GM23338 (cell line): ENCODE measurements around the gene BLOC1S3. TPM values are rescaled to one million over a fixed set of nuclear protein-coding genes. Genes with fewer than 3 reads are reported as not detected.

Source experiments
- ATAC-seq: fragments of 200-7000 bp; cut with Tn5 transposase; 3 replicates; pipeline ENCODE4 v1.9.1; 2020
- DNase-seq: peaks from one replicate; pipeline ENCODE4 v3.0.0-alpha.2; 2015; ENCODE audit warnings: low spot score
- H2AFZ ChIP-seq: fragments of 200-600 bp; sonication (generic); 2 replicates; pipeline ENCODE4 v1.8.0; 2016; ENCODE audit warnings: antibody characterized with exemption, mild to moderate bottlenecking, moderate library complexity
- H3F3A ChIP-seq: fragments of 200-600 bp; sonication (generic); replicated peaks from 2 replicates; pipeline ENCODE4 v1.8.0; 2017; ENCODE audit warnings: antibody characterized with exemption, mixed run types, low read depth
- H3K27ac ChIP-seq: fragments of 200-600 bp; sonication (generic); 2 replicates; pipeline ENCODE4 v1.6.1; 2016; ENCODE audit warnings: low read depth
- H3K27me3 ChIP-seq: fragments of 200-600 bp; sonication (generic); 2 replicates; pipeline ENCODE4 v1.8.0; 2016; ENCODE audit warnings: mild to moderate bottlenecking, mixed run types, moderate library complexity; ENCODE audit not compliant: insufficient read depth
- H3K36me3 ChIP-seq: fragments of 200-600 bp; sonication (generic); 2 replicates; pipeline ENCODE4 v1.8.0; 2016; ENCODE audit warnings: mild to moderate bottlenecking; ENCODE audit not compliant: insufficient read depth
- H3K4me1 ChIP-seq: fragments of 200-600 bp; sonication (generic); 2 replicates; pipeline ENCODE4 v1.8.0; 2016; ENCODE audit warnings: mild to moderate bottlenecking, moderate library complexity; ENCODE audit not compliant: insufficient read depth
- H3K4me2 ChIP-seq: fragments of 200-600 bp; sonication (generic); 2 replicates; pipeline ENCODE4 v1.7.1; 2017; ENCODE audit warnings: mixed run types
- H3K4me3 ChIP-seq: fragments of 200-600 bp; sonication (generic); 2 replicates; pipeline ENCODE4 v1.6.1; 2016; ENCODE audit warnings: mixed run types
- H3K79me2 ChIP-seq: fragments of 200-600 bp; sonication (generic); replicated peaks from 2 replicates; pipeline ENCODE4 v1.8.0; 2017; ENCODE audit warnings: mild to moderate bottlenecking; ENCODE audit not compliant: insufficient read depth
- H3K9me2 ChIP-seq: fragments of 200-600 bp; sonication (generic); 2 replicates; pipeline ENCODE4 v1.8.0; 2017; ENCODE audit not compliant: insufficient read depth
- H4K20me1 ChIP-seq: fragments of 200-600 bp; sonication (generic); replicated peaks from 2 replicates; pipeline ENCODE4 v1.8.0; 2017; ENCODE audit warnings: mild to moderate bottlenecking; ENCODE audit not compliant: insufficient read depth
- H3K27ac Mint-ChIP-seq: 2 replicates; pipeline ENCODE4 v1.8.0; 2020; ENCODE audit warnings: inconsistent platforms, mild to moderate bottlenecking, moderate library complexity, mixed read lengths
- H3K27me3 Mint-ChIP-seq: 3 replicates; pipeline ENCODE4 v1.8.0; 2022; ENCODE audit warnings: low read depth, mild to moderate bottlenecking, moderate library complexity, mixed read lengths, inconsistent platforms; ENCODE audit not compliant: insufficient read depth, poor library complexity
- H3K36me3 Mint-ChIP-seq: 3 replicates; pipeline ENCODE4 v1.8.0; 2021; ENCODE audit warnings: low read depth, mild to moderate bottlenecking, inconsistent platforms, moderate library complexity, mixed read lengths
- H3K4me1 Mint-ChIP-seq: 3 replicates; pipeline ENCODE4 v1.8.0; 2020; ENCODE audit warnings: mild to moderate bottlenecking, inconsistent platforms, mixed read lengths
- H3K4me3 Mint-ChIP-seq: 3 replicates; pipeline ENCODE4 v1.8.0; 2021; ENCODE audit warnings: moderate library complexity, mild to moderate bottlenecking, inconsistent platforms, mixed read lengths
- H3K9me3 Mint-ChIP-seq: 3 replicates; pipeline ENCODE4 v1.8.0; 2020; ENCODE audit warnings: moderate library complexity, mild to moderate bottlenecking, inconsistent platforms, mixed read lengths
- JUNB ChIP-seq: IDR thresholded peaks from one replicate; pipeline ENCODE4 v1.6.1; 2016; ENCODE audit warnings: antibody characterized with exemption; ENCODE audit not compliant: unreplicated experiment
- NANOG ChIP-seq: IDR thresholded peaks from 2 replicates; pipeline ENCODE4 v1.6.1; 2016; ENCODE audit warnings: antibody characterized with exemption, borderline replicate concordance
- STAT1 ChIP-seq: IDR thresholded peaks from one replicate; pipeline ENCODE4 v1.6.1; 2016; ENCODE audit warnings: antibody characterized with exemption; ENCODE audit not compliant: unreplicated experiment
- polyA plus RNA-seq: library from polyadenylated mRNA; unstranded; fragments of >200 nt; fragmentation: Nextera tagmentation; extraction: Ambion mirVana; gene quantifications from 2 replicates; pipeline ENCODE4 v1.2.1, GENCODE V29; 2016
- total RNA-seq: library from RNA; depleted of rRNA; stranded (reverse); fragments of >200 nt; shearing (Covaris generic); gene quantifications from 2 replicates; pipeline ENCODE4 v1.2.3, GENCODE V29; 2014
- TF ChIP-seq, protein P1 (sequence below): fragments of 250-450 bp; sonication (Bioruptor Pico); IDR thresholded peaks from 2 replicates; pipeline ENCODE4 v1.5.0; 2020; ENCODE audit warnings: mild to moderate bottlenecking, moderate library complexity
- TF ChIP-seq, protein P2 (sequence below): IDR thresholded peaks from one replicate; pipeline ENCODE4 v1.6.1; 2018; ENCODE audit warnings: antibody characterized with exemption; ENCODE audit not compliant: unreplicated experiment

The BLOC1S3 gene
- total and polyA plus RNA-seq, 2 experiments from 2014 or later: 2.5 to 15.9 TPM

- TF ChIP-seq, protein P1, sequence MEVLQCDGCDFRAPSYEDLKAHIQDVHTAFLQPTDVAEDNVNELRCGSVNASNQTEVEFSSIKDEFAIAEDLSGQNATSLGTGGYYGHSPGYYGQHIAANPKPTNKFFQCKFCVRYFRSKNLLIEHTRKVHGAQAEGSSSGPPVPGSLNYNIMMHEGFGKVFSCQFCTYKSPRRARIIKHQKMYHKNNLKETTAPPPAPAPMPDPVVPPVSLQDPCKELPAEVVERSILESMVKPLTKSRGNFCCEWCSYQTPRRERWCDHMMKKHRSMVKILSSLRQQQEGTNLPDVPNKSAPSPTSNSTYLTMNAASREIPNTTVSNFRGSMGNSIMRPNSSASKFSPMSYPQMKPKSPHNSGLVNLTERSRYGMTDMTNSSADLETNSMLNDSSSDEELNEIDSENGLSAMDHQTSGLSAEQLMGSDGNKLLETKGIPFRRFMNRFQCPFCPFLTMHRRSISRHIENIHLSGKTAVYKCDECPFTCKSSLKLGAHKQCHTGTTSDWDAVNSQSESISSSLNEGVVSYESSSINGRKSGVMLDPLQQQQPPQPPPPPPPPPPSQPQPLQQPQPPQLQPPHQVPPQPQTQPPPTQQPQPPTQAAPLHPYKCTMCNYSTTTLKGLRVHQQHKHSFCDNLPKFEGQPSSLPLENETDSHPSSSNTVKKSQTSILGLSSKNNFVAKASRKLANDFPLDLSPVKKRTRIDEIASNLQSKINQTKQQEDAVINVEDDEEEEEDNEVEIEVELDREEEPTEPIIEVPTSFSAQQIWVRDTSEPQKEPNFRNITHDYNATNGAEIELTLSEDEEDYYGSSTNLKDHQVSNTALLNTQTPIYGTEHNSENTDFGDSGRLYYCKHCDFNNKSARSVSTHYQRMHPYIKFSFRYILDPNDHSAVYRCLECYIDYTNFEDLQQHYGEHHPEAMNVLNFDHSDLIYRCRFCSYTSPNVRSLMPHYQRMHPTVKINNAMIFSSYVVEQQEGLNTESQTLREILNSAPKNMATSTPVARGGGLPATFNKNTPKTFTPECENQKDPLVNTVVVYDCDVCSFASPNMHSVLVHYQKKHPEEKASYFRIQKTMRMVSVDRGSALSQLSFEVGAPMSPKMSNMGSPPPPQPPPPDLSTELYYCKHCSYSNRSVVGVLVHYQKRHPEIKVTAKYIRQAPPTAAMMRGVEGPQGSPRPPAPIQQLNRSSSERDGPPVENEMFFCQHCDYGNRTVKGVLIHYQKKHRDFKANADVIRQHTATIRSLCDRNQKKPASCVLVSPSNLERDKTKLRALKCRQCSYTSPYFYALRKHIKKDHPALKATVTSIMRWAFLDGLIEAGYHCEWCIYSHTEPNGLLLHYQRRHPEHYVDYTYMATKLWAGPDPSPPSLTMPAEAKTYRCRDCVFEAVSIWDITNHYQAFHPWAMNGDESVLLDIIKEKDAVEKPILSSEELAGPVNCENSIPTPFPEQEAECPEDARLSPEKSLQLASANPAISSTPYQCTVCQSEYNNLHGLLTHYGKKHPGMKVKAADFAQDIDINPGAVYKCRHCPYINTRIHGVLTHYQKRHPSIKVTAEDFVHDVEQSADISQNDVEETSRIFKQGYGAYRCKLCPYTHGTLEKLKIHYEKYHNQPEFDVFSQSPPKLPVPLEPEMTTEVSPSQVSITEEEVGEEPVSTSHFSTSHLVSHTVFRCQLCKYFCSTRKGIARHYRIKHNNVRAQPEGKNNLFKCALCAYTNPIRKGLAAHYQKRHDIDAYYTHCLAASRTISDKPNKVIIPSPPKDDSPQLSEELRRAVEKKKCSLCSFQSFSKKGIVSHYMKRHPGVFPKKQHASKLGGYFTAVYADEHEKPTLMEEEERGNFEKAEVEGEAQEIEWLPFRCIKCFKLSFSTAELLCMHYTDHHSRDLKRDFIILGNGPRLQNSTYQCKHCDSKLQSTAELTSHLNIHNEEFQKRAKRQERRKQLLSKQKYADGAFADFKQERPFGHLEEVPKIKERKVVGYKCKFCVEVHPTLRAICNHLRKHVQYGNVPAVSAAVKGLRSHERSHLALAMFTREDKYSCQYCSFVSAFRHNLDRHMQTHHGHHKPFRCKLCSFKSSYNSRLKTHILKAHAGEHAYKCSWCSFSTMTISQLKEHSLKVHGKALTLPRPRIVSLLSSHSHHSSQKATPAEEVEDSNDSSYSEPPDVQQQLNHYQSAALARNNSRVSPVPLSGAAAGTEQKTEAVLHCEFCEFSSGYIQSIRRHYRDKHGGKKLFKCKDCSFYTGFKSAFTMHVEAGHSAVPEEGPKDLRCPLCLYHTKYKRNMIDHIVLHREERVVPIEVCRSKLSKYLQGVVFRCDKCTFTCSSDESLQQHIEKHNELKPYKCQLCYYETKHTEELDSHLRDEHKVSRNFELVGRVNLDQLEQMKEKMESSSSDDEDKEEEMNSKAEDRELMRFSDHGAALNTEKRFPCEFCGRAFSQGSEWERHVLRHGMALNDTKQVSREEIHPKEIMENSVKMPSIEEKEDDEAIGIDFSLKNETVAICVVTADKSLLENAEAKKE (CRISPR knock-in tag): no peak
- TF ChIP-seq NANOG: no peak
- TF ChIP-seq JUNB: no peak
These were observed 44.1 kb downstream of the BLOC1S3 start (continued) for GRCh38 chr19:45222724-45223123.

- ATAC-seq (no peak), DNase-seq (no peak)
- H3K9me3 Mint-ChIP-seq: no peaks in the 10 kb centered on the region
- Histone ChIP-seq H3F3A (no peaks in the 10 kb centered on the region), H3K79me2 (no peaks in the 10 kb centered on the region), H3K27ac (no peak overlapping the region), H3K4me2 (no peak overlapping the region), H2AFZ (no peak overlapping the region), H4K20me1 (no peaks in the 10 kb centered on the region), H3K27me3 (peaks cover 5% of the 10 kb centered on the region; the same call in 1 of the 2 replicates), H3K4me3 (no peak overlapping the region), H3K4me1 (peaks cover 6% of the 10 kb centered on the region; the same call in 1 of the 2 replicates), H3K9me2 (no peaks in the 10 kb centered on the region), H3K36me3 (no peaks in the 10 kb centered on the region)
- H3K4me3 Mint-ChIP-seq: no peak overlapping the region
- peaks cover 20% of the 10 kb centered on the region for H3K27me3 Mint-ChIP-seq
- 0 out of 3 replicates have a peak, but pooled peaks cover 5% of the 10 kb centered on the region for H3K4me1 Mint-ChIP-seq
- H3K36me3 Mint-ChIP-seq: no peaks in the 10 kb centered on the region
- H3K27ac Mint-ChIP-seq: no peak overlapping the region
- TF ChIP-seq, protein P1 (CRISPR knock-in tag): no peak
- TF ChIP-seq, protein P2, sequence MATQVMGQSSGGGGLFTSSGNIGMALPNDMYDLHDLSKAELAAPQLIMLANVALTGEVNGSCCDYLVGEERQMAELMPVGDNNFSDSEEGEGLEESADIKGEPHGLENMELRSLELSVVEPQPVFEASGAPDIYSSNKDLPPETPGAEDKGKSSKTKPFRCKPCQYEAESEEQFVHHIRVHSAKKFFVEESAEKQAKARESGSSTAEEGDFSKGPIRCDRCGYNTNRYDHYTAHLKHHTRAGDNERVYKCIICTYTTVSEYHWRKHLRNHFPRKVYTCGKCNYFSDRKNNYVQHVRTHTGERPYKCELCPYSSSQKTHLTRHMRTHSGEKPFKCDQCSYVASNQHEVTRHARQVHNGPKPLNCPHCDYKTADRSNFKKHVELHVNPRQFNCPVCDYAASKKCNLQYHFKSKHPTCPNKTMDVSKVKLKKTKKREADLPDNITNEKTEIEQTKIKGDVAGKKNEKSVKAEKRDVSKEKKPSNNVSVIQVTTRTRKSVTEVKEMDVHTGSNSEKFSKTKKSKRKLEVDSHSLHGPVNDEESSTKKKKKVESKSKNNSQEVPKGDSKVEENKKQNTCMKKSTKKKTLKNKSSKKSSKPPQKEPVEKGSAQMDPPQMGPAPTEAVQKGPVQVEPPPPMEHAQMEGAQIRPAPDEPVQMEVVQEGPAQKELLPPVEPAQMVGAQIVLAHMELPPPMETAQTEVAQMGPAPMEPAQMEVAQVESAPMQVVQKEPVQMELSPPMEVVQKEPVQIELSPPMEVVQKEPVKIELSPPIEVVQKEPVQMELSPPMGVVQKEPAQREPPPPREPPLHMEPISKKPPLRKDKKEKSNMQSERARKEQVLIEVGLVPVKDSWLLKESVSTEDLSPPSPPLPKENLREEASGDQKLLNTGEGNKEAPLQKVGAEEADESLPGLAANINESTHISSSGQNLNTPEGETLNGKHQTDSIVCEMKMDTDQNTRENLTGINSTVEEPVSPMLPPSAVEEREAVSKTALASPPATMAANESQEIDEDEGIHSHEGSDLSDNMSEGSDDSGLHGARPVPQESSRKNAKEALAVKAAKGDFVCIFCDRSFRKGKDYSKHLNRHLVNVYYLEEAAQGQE: no peak
- no peak for TF ChIP-seq STAT1
These were observed 45.3 kb downstream of the BLOC1S3 start for GRCh38 chr19:45223879-45224278.
